ENCODE data around the gene TP53AIP1.

Gene TP53AIP1

GRCh38 chr11:128889657-128890213, 52.9 kb downstream of the TP53AIP1 start:
- no peak for TF ChIP-seq ZNF274 (IDR thresholded peaks at IDR 0.05; ENCODE audit: low read depth, low read length)
- H3K4me3 ChIP-seq (ENCODE audit: low read length) = no peak overlapping the region

GRCh38 chr11:128888034-128888985, 54.4 kb downstream of the TP53AIP1 start:
- TF ChIP-seq ZNF274 (IDR thresholded peaks at IDR 0.05; ENCODE audit: low read depth, low read length) = no peak
- H3K4me3 ChIP-seq (ENCODE audit: low read length) = no peak overlapping the region

DNA sequence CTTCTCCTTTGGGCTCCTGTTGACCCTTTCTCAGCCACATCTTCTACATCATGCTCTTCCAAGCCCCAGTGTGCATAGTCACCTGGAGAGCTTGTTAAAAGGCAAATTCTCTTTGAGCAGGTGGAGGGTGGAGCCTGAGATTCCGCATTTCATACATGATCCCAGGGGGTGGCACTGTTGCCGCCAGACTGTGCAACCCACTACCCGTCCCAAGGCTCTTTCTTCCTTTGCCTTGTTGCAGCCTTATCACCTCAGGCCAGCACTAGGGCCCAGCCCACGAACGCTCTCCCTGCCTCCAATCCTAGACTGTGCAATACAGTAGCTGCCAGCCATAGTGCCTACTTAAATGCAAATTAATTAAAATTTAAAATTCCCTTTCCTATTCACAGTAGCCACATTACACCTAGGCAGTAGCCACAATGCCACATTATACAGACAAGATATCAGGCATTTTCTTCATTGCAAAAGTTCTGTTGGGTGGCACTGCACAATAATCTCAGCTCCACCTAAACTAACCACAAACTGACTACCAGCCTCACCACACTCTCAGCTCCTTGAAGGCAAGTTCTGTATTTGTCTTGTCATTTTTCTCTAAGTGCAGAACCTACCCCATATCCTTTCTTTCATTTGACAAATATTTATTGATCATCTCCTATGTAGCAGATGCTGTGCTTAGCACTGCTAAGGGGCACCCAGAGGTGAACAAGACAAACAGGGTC, 56.1 kb downstream of the TP53AIP1 start:
- no peak for TF ChIP-seq ZNF274 (IDR thresholded peaks at IDR 0.05; ENCODE audit: low read depth, low read length)

More for the DNA sequence above, 56.1 kb downstream of the TP53AIP1 start:
- no peak overlapping the region for H3K4me3 ChIP-seq (ENCODE audit: low read length)
